NOMO-1 treated with DMSO at 0.1 percent for 48 hours (cell line): ENCODE measurements around the gene TBCK.
A peak's percentile ranks its signal among the peaks of the same experiment; 100 is the strongest.
"Not testable (repeated sequence)": the region's sequence is repeated elsewhere in the genome, so short reads cannot be mapped to it uniquely, and the experiment has no call there.

Experiments
- DNase-seq: peaks from one replicate; lab custom pipeline; 2025; ENCODE audit not compliant: unreplicated experiment; lab: John Stamatoyannopoulos, UW

The TBCK gene

GRCh38 chr4:106321814-106322213, 5.8 kb upstream of the TBCK start:
- DNase-seq: not testable (repeated sequence)

GRCh38 chr4:106321168-106321567, 5.2 kb upstream of the TBCK start:
- DNase-seq: not testable (repeated sequence)

GRCh38 chr4:106320235-106320634, 4.2 kb upstream of the TBCK start:
- no peak for DNase-seq

GRCh38 chr4:106318511-106318910, 2.5 kb upstream of the TBCK start:
- no peak for DNase-seq

- no peak for DNase-seq
Observed at GRCh38 chr4:106317815-106318214, 1.8 kb upstream of the TBCK start.

- peak; percentile 17 for DNase-seq
Observed at GRCh38 chr4:106316773-106317409, 882 bp upstream of the TBCK start.

- DNase-seq: peak; percentile 40
Observed at GRCh38 chr4:106315476-106315967, 487 bp downstream of the TBCK start.

- no peak for DNase-seq
Observed at GRCh38 chr4:106314960-106315359, 1.0 kb downstream of the TBCK start.

- DNase-seq: no peak
Observed at GRCh38 chr4:106312997-106313522, 2.9 kb downstream of the TBCK start.

- no peak for DNase-seq
Observed at GRCh38 chr4:106312377-106312776, 3.6 kb downstream of the TBCK start.

GRCh38 chr4:106306561-106306960, 9.4 kb downstream of the TBCK start:
- DNase-seq: no peak

- DNase-seq: no peak
Observed at GRCh38 chr4:106305435-106306055, 10.5 kb downstream of the TBCK start.

- DNase-seq: no peak
Observed at GRCh38 chr4:106304632-106305031, 11.4 kb downstream of the TBCK start.

- DNase-seq: no peak
Observed at GRCh38 chr4:106303548-106304281, 12.3 kb downstream of the TBCK start.

- DNase-seq: no peak
Observed at GRCh38 chr4:106302062-106302438, 14.0 kb downstream of the TBCK start.

- DNase-seq: no peak
Observed at GRCh38 chr4:106301393-106302061, 14.5 kb downstream of the TBCK start.

GRCh38 chr4:106299977-106300376, 16.0 kb downstream of the TBCK start:
- no peak for DNase-seq

GRCh38 chr4:106297245-106298035, 18.6 kb downstream of the TBCK start:
- no peak for DNase-seq

GRCh38 chr4:106294062-106294461, 21.9 kb downstream of the TBCK start:
- no peak for DNase-seq

- DNase-seq: no peak
Observed at GRCh38 chr4:106291678-106292077, 24.3 kb downstream of the TBCK start.

- DNase-seq: no peak
Observed at GRCh38 chr4:106289737-106290136, 26.3 kb downstream of the TBCK start.
